HCT116 (cell line): ENCODE measurements around the gene FOXD3. TPM values are rescaled to one million over a fixed set of nuclear protein-coding genes. Genes with fewer than 3 reads are reported as not detected.

ENCODE experiments used
- ATAC-seq: fragments of 200-7000 bp; cut with Tn5 transposase; 2 replicates; pipeline ENCODE4 v1.9.1; 2020; ENCODE audit warnings: mild to moderate bottlenecking, moderate library complexity
- Bru-seq: library from RNA; stranded (reverse); fragments of 400-500 nt; gene quantifications from one replicate; lab custom pipeline; 2021; lab: Mats Ljungman, UMichigan
- BruChase-seq, 2 experiments: library from RNA; stranded (reverse); fragments of 400-500 nt; gene quantifications; one replicate each; lab custom pipeline; 2021; lab: Mats Ljungman, UMichigan
- BruUV-seq: library from RNA; stranded (reverse); fragments of 400-500 nt; replicated peaks from 2 replicates; lab custom pipeline; 2021; lab: Mats Ljungman, UMichigan
- CTCF ChIA-PET: fragments of 300-600 bp; sonication (Branson Sonifier 250); formaldehyde crosslinking; loops from one replicate; lab custom pipeline; 2021; ENCODE audit warnings: antibody characterized with exemption; lab: Charles Lee
- POLR2A ChIA-PET: fragments of 300-600, 350-600 bp; sonication (Branson Sonifier 250); formaldehyde crosslinking; loops from one replicate; lab custom pipeline; 2021; ENCODE audit warnings: antibody characterized with exemption; lab: Charles Lee
- RAD21 ChIA-PET, 2 experiments: fragments of 300-600 bp; sonication (Branson Sonifier 250); formaldehyde crosslinking; loops; one replicate each; lab custom pipeline; 2023; ENCODE audit warnings: low total read pairs in 2 of 2; ENCODE audit not compliant: uncharacterized antibody in 2 of 2, unreplicated experiment in 2 of 2, low non-redundant PET in 1 of 2; lab: Charles Lee
- DNase-seq: peaks from one replicate; pipeline ENCODE4 v3.0.0-alpha.2; 2010; ENCODE audit warnings: low read depth, low spot score
- H2AFZ ChIP-seq: fragments of 200-600 bp; shearing (Covaris generic), sonication (generic); 2 replicates; pipeline ENCODE4 v1.6.1; 2017; ENCODE audit warnings: low read depth, mixed run types, mixed read lengths, antibody characterized with exemption, low read length; ENCODE audit not compliant: poor library complexity, severe bottlenecking
- H3K27ac ChIP-seq: 2 replicates; pipeline ENCODE4 v1.5.1; 2012; ENCODE audit warnings: low read depth, low read length
- H3K27me3 ChIP-seq: fragments of 200-600 bp; sonication (generic); 2 replicates; pipeline ENCODE4 v1.6.1; 2016; ENCODE audit warnings: mixed run types, low read length, mixed read lengths; ENCODE audit not compliant: insufficient read depth
- H3K36me3 ChIP-seq, 2 experiments: fragments of 200-500 bp in 1 of 2; fragments of 200-600 bp in 1 of 2; sonication (Bioruptor generic) in 1 of 2; sonication (generic) in 1 of 2; 2 replicates each; pipeline versions ENCODE4 v1.5.1 to v1.6.1; 2014 to 2016; ENCODE audit warnings: low read length in 2 of 2, inconsistent platforms in 1 of 2, mixed read lengths in 1 of 2, mixed run types in 1 of 2; ENCODE audit not compliant: insufficient read depth in 2 of 2, control insufficient read depth in 1 of 2
- H3K4me1 ChIP-seq, 2 experiments: fragments of 200-600 bp in 1 of 2; sonication (generic) in 1 of 2; 2 replicates each; pipeline versions ENCODE4 v1.5.1 to v1.6.1; 2012 to 2017; ENCODE audit warnings: low read length in 2 of 2, inconsistent platforms in 1 of 2, mild to moderate bottlenecking in 1 of 2, mixed read lengths in 1 of 2, mixed run types in 1 of 2, moderate library complexity in 1 of 2; ENCODE audit not compliant: insufficient read depth in 2 of 2, control insufficient read depth in 1 of 2
- H3K4me2 ChIP-seq: fragments of 200-600 bp; sonication (generic); 2 replicates; pipeline ENCODE4 v1.6.1; 2017; ENCODE audit warnings: mixed run types, low read length, mixed read lengths
- H3K4me3 ChIP-seq, 2 experiments: fragments of 200-600 bp in 1 of 2; sonication (generic) in 1 of 2; replicated peaks in 1 of 2; 2 replicates each; pipeline ENCODE4 v1.5.1; 2011 to 2016; ENCODE audit warnings: low read length in 2 of 2, control low read depth in 1 of 2, low read depth in 1 of 2, mild to moderate bottlenecking in 1 of 2, mixed read lengths in 1 of 2, mixed run types in 1 of 2
- H3K79me2 ChIP-seq: fragments of 200-600 bp; sonication (generic); 2 replicates; pipeline ENCODE4 v1.6.1; 2017; ENCODE audit warnings: mild to moderate bottlenecking, mixed run types, low read length, moderate library complexity, mixed read lengths; ENCODE audit not compliant: insufficient read depth
- H3K9ac ChIP-seq: fragments of 200-600 bp; sonication (generic); 2 replicates; pipeline ENCODE4 v1.6.1; 2016; ENCODE audit warnings: low read length, mixed read lengths
- H3K9me2 ChIP-seq: fragments of 200-600 bp; sonication (generic), shearing (Covaris generic); 2 replicates; pipeline ENCODE4 v1.6.1; 2017; ENCODE audit warnings: mixed run types, mild to moderate bottlenecking, moderate library complexity; ENCODE audit not compliant: insufficient read depth
- H3K9me3 ChIP-seq, 2 experiments: fragments of 200-500 bp in 1 of 2; fragments of 200-600 bp in 1 of 2; sonication (Bioruptor generic) in 1 of 2; sonication (generic) in 1 of 2; 2 replicates each; pipeline ENCODE4 v1.6.1; 2014 to 2017; ENCODE audit warnings: low read length in 2 of 2, mixed read lengths in 2 of 2, inconsistent platforms in 1 of 2, low read depth in 1 of 2, mild to moderate bottlenecking in 1 of 2, mixed run types in 1 of 2, moderate library complexity in 1 of 2; ENCODE audit not compliant: control insufficient read depth in 1 of 2, insufficient read depth in 1 of 2
- H4K20me1 ChIP-seq: fragments of 200-600 bp; sonication (generic), shearing (Covaris generic); 2 replicates; pipeline ENCODE4 v1.6.1; 2017; ENCODE audit warnings: mixed run types, mild to moderate bottlenecking, moderate library complexity; ENCODE audit not compliant: insufficient read depth
- ATF3 ChIP-seq: IDR thresholded peaks from 2 replicates; pipeline ENCODE4 v1.6.1; 2012
- CBX3 ChIP-seq: IDR thresholded peaks from 2 replicates; pipeline ENCODE4 v1.6.1; 2012; ENCODE audit warnings: low read depth
- CEBPB ChIP-seq: IDR thresholded peaks from 2 replicates; pipeline ENCODE4 v1.6.1; 2012; ENCODE audit warnings: low read depth
- EZH2phosphoT487 ChIP-seq: fragments of 200-600 bp; IDR thresholded peaks from 2 replicates; pipeline ENCODE4 v1.6.1; 2018; ENCODE audit warnings: antibody characterized with exemption, borderline replicate concordance
- FOSL1 ChIP-seq: IDR thresholded peaks from 2 replicates; pipeline ENCODE4 v1.6.1; 2012; ENCODE audit warnings: low read depth
- POLR2AphosphoS5 ChIP-seq: IDR thresholded peaks from 2 replicates; pipeline ENCODE4 v1.6.1; 2011; ENCODE audit warnings: mild to moderate bottlenecking, low read depth, low read length, moderate library complexity
- RAD21 ChIP-seq: IDR thresholded peaks from 2 replicates; pipeline ENCODE4 v1.6.1; 2012; ENCODE audit warnings: low read depth, mild to moderate bottlenecking
- SRF ChIP-seq: IDR thresholded peaks from 2 replicates; pipeline ENCODE4 v1.6.1; 2012; ENCODE audit warnings: low read depth
- TCF7L2 ChIP-seq: IDR thresholded peaks from 2 replicates; pipeline ENCODE4 v1.7.0; 2011; ENCODE audit warnings: borderline replicate concordance, inconsistent platforms; ENCODE audit not compliant: insufficient read depth, insufficient read length; ENCODE audit errors: extremely low read depth
- ZBTB33 ChIP-seq: IDR thresholded peaks from 2 replicates; pipeline ENCODE4 v1.6.1; 2011; ENCODE audit warnings: mild to moderate bottlenecking, low read length, moderate library complexity; ENCODE audit not compliant: insufficient replicate concordance; ENCODE audit errors: extremely low read depth
- ZFX ChIP-seq: fragments of 450-650 bp; IDR thresholded peaks from 2 replicates; pipeline ENCODE4 v1.6.1; 2017
- ZNF274 ChIP-seq: fragments of 200-500 bp; sonication (Bioruptor generic); IDR thresholded peaks from 2 replicates; pipeline ENCODE4 v1.6.1; 2014; ENCODE audit warnings: mild to moderate bottlenecking, low read depth, low read length, inconsistent platforms
- intact Hi-C: fragments of 100-400 bp; cut with micrococcal nuclease; formaldehyde crosslinking; loops from 2 replicates; pipeline ENCODE4 v1.10.0; 2022
- long read RNA-seq: library from polyadenylated mRNA; unstranded; transcript quantifications from one replicate; pipeline ENCODE4 v2.0.0, GENCODE V29; 2021; ENCODE audit not compliant: unreplicated experiment
- polyA plus RNA-seq: library from polyadenylated mRNA; unstranded; fragments of >200 nt; gene quantifications from 2 replicates; pipeline ENCODE4 v1.2.1, GENCODE V29; 2012; ENCODE audit warnings: missing spikeins
- total RNA-seq: library from RNA; stranded (reverse); gene quantifications from one replicate; pipeline ENCODE4 v1.2.1, GENCODE V29; 2021; ENCODE audit not compliant: unreplicated experiment

FOXD3 gene
- total RNA-seq, result 0.17 TPM
- polyA plus RNA-seq, result 0.10 and 0.13 TPM in 2 replicates
- not detected for Bru-seq, nascent RNA
- not detected for BruChase-seq, experiment 1, labeled RNA remaining after a 6-hour chase
- not detected for BruChase-seq, experiment 2, labeled RNA remaining after a 2-hour chase
- long read RNA-seq, result 0 reads

DNA sequence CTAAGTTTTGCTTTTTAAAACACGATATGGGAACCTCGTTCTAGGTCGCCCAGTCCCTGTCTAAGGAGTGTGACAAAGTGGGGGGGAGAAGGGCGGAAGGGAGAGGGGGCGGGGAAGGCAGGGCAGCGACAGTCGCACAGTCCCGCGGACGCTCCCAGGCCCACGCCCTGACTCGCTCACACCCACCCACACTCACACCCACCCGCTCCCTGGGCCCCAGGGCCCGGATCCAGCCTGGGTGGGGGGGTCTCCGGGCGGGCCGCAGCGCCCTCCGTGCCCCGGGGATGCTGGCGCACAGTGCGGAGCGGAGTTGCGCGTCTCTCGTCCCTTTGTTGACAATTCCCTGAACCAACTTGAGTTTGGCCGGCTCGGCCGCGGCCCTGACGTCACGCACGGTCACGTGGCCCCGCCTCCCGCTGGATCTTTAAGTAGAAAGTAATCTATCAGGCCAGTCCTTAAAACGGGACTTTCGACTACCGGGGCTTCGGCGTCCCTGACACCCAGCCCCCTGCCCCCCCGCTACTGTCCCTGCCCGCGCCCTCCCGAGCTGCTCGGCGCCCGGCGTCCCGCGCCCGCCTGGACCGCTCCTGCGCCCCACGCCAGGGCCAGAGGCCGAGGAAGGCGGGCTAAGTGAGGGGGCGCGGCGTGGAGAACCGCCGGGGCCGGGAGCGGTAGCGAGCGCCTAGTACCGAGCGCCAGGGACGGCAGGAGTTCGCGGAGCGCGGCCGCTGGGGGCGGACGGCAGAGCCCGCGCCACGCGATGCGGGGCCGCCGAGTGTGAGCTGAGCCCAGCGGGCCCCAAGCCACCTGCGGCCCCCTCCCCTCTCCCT, at the start of gene FOXD3:
TSS of gene FOXD3 (plus strand) at position 454 of the 830 bp plus-strand sequence. CDS start 492 bp downstream, outside the sequence.
- H3K9me2 ChIP-seq, result no peaks in the 10 kb centered on the region
- peak within 1 kb of the TSS; percentile 49 to 59 for H3K4me3 ChIP-seq
- ATAC-seq (peak; percentile 71), DNase-seq (peak; percentile 27)
- ChIA-PET POLR2A (no interaction called here), RAD21 (no interaction called here), CTCF (no interaction called here)
- no peaks in the 10 kb centered on the region for H3K27me3 ChIP-seq
- H2AFZ ChIP-seq, result no peak within 1 kb of the TSS
- H3K36me3 ChIP-seq, result no peaks in the 10 kb centered on the region
- H3K79me2 ChIP-seq, result no peaks in the 10 kb centered on the region
- H4K20me1 ChIP-seq, result no peaks in the 10 kb centered on the region
- H3K9ac ChIP-seq, result peak within 1 kb of the TSS; percentile 52
- peak within 1 kb of the TSS; percentile 77 for H3K4me2 ChIP-seq
- peaks cover 9 to 10% of the 10 kb centered on the region in 2 experiments; a peak in 3 of 4 replicates for H3K4me1 ChIP-seq
- no TSS peak for BruUV-seq
- peak within 1 kb of the TSS; percentile 12; the same call in 1 of the 2 replicates for H3K27ac ChIP-seq
- no peaks in the 10 kb centered on the region for H3K9me3 ChIP-seq
- TF ChIP-seq RAD21, result no peak
- no peak for TF ChIP-seq TCF7L2
- TF ChIP-seq POLR2AphosphoS5, result peak; percentile 30; the same call in 1 of the 2 replicates
- no peak for TF ChIP-seq EZH2phosphoT487
- TF ChIP-seq ZNF274, result no peak
- TF ChIP-seq ZFX, result 0 out of 2 replicates have a peak, but pooled peaks have one; percentile 27
- intact Hi-C loops, result loop anchor here (10.0 kb wide), 1 partner anchor 922 kb away; no protein-coding TSS in a partner anchor

DNA sequence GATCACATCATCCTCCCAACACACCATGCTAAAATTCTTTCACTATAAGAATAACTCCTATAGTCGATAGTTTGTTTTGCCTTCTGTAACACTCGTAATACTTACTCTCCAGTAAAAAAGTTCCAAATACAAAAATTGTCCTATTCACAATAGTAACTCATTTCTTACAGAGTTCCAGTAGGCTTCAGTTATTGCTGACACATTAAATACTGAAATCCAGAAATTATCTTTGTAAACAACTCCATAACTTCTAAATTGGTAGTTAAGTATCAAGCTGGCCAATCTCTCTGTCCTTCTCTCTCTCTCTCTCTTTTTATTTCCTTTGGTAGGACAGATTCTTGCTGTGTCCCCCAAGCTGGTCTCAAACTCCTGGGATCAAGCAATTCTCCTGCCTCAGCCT, 49.6 kb upstream of the FOXD3 start:
- Histone ChIP-seq H3K4me2 (no peak overlapping the region), H3K9ac (no peak overlapping the region), H3K27ac (no peak overlapping the region), H3K9me2 (no peaks in the 10 kb centered on the region), H3K9me3 (no peaks in the 10 kb centered on the region), H3K79me2 (no peaks in the 10 kb centered on the region), H3K27me3 (no peaks in the 10 kb centered on the region), H3K36me3 (no peaks in the 10 kb centered on the region), H3K4me1 (no peaks in the 10 kb centered on the region), H3K4me3 (no peak overlapping the region), H2AFZ (no peak overlapping the region), H4K20me1 (0 out of 2 replicates have a peak, but pooled peaks cover 4% of the 10 kb centered on the region)
- POLR2A ChIA-PET, result no interaction called here
- no TSS peak for BruUV-seq
- DNase-seq, result no peak
- TF ChIP-seq ZNF274 (no peak), ZBTB33 (no peak), SRF (no peak), RAD21 (no peak), CEBPB (no peak), TCF7L2 (no peak), ATF3 (no peak), ZFX (no peak), FOSL1 (no peak), CBX3 (no peak)
- intact Hi-C loops, result no loop called here
- CTCF ChIA-PET, result no interaction called here
- ATAC-seq, result no peak
- RAD21 ChIA-PET, result no interaction called here
